Left ventricle myocardium inferior (tissue), 1 donor: ENCODE measurements around the gene KCNG4. TPM values are rescaled to one million over a fixed set of nuclear protein-coding genes. Genes with fewer than 3 reads are reported as not detected.

Experiments used
- DNase-seq: peaks from one replicate; pipeline ENCODE4 v3.0.0-alpha.2; 2020
- H3K27ac ChIP-seq: fragments of 200-600 bp; replicated peaks from 2 replicates; pipeline ENCODE4 v1.8.0; 2021
- H3K27me3 ChIP-seq: fragments of 200-600 bp; 2 replicates; pipeline ENCODE4 v1.8.0; 2021; ENCODE audit warnings: low read depth
- H3K36me3 ChIP-seq: fragments of 200-600 bp; 2 replicates; pipeline ENCODE4 v1.8.0; 2021
- H3K4me1 ChIP-seq: fragments of 200-600 bp; 2 replicates; pipeline ENCODE4 v1.8.0; 2021
- H3K4me3 ChIP-seq: fragments of 200-600 bp; 2 replicates; pipeline ENCODE4 v1.8.0; 2021; ENCODE audit warnings: mild to moderate bottlenecking, moderate library complexity
- H3K9me3 ChIP-seq: fragments of 200-600 bp; replicated peaks from 2 replicates; pipeline ENCODE4 v1.8.0; 2021
- CTCF ChIP-seq: fragments of 200-600 bp; IDR thresholded peaks from 2 replicates; pipeline ENCODE4 v1.8.0; 2021; ENCODE audit warnings: antibody characterized with exemption, mild to moderate bottlenecking, borderline replicate concordance
- intact Hi-C: fragments of 100-400 bp; cut with micrococcal nuclease; formaldehyde crosslinking; loops from one replicate; pipeline ENCODE4 v1.11.0; 2022
- total RNA-seq: library from RNA; stranded (reverse); fragmentation: NEBNext Ultra II Directional; extraction: Animal tissue kit (Norgen Biotek cat#: 25700); gene quantifications from one replicate; pipeline ENCODE4 v1.2.1, GENCODE V29; 2021
- donor health status: DM: no; HTN: yes; CAD: no; lungs with severe emphysema.

The KCNG4 gene
- total RNA-seq, 1 donor from 2014 or later, result not detected

- Histone ChIP-seq H3K36me3 (no peaks in the 10 kb centered on the region), H3K27me3 (no peaks in the 10 kb centered on the region), H3K4me3 (no peak overlapping the region), H3K4me1 (peaks cover 42% of the 10 kb centered on the region), H3K27ac (no peak overlapping the region), H3K9me3 (no peaks in the 10 kb centered on the region)
- no peak for TF ChIP-seq CTCF
- intact Hi-C loops, result no loop called here
- DNase-seq, result no peak
These were observed 42.7 kb upstream of the KCNG4 start for GRCh38 chr16:84282533-84282932.

- no peak for TF ChIP-seq CTCF
- no peak overlapping the region for H3K4me3 ChIP-seq
These were observed 41.3 kb upstream of the KCNG4 start for GRCh38 chr16:84281074-84281473.

GRCh38 chr16:84279881-84280280 is 40.1 kb upstream of the KCNG4 start:
- DNase-seq, result no peak
- TF ChIP-seq CTCF, result no peak
- H3K36me3 ChIP-seq, result no peaks in the 10 kb centered on the region
- H3K9me3 ChIP-seq, result no peaks in the 10 kb centered on the region
- H3K4me3 ChIP-seq, result no peak overlapping the region
- intact Hi-C loops, result no loop called here
- H3K27ac ChIP-seq, result no peak overlapping the region
- peaks cover 16% of the 10 kb centered on the region for H3K4me1 ChIP-seq
- peaks cover 9% of the 10 kb centered on the region for H3K27me3 ChIP-seq

More at GRCh38 chr16:84281074-84281473, 41.3 kb upstream of the KCNG4 start:
- no peak overlapping the region for H3K27ac ChIP-seq
- H3K4me1 ChIP-seq, result peaks cover 28% of the 10 kb centered on the region
- intact Hi-C loops, result no loop called here
- no peaks in the 10 kb centered on the region for H3K9me3 ChIP-seq
- H3K27me3 ChIP-seq, result peaks cover under 1% of the 10 kb centered on the region
- DNase-seq, result no peak
- H3K36me3 ChIP-seq, result no peaks in the 10 kb centered on the region

GRCh38 chr16:84278968-84279367 is 39.2 kb upstream of the KCNG4 start:
- DNase-seq, result no peak
- Histone ChIP-seq H3K4me1 (peaks cover 7% of the 10 kb centered on the region), H3K27me3 (peaks cover 18% of the 10 kb centered on the region), H3K4me3 (no peak overlapping the region), H3K36me3 (no peaks in the 10 kb centered on the region), H3K9me3 (no peaks in the 10 kb centered on the region), H3K27ac (no peak overlapping the region)
- TF ChIP-seq CTCF, result no peak
- intact Hi-C loops, result no loop called here

- TF ChIP-seq CTCF, result no peak
- Histone ChIP-seq H3K36me3 (no peaks in the 10 kb centered on the region), H3K27ac (no peak overlapping the region), H3K9me3 (no peaks in the 10 kb centered on the region), H3K4me1 (peaks cover under 1% of the 10 kb centered on the region), H3K4me3 (no peak overlapping the region), H3K27me3 (peaks cover 20% of the 10 kb centered on the region)
- no peak for DNase-seq
- intact Hi-C loops, result no loop called here
These were observed 38.5 kb upstream of the KCNG4 start for GRCh38 chr16:84278333-84278732.
